MG63 (cell line): ENCODE data around the gene TTC34. TPM values are rescaled to one million over a fixed set of nuclear protein-coding genes. Genes with fewer than 3 reads are reported as not detected.

Experiments
- DNase-seq: peaks from one replicate; pipeline ENCODE4 v3.0.0-alpha.2; 2020
- H3K27me3 ChIP-seq: fragments of 250-450 bp; sonication (Bioruptor Pico); 2 replicates; pipeline ENCODE4 v1.5.1; 2020; ENCODE audit warnings: mild to moderate bottlenecking, moderate library complexity
- H3K36me3 ChIP-seq: fragments of 250-450 bp; sonication (Bioruptor Pico); 2 replicates; pipeline ENCODE4 v1.5.1; 2020; ENCODE audit warnings: mild to moderate bottlenecking, moderate library complexity
- H3K4me3 ChIP-seq: fragments of 250-450 bp; sonication (Bioruptor Pico); 2 replicates; pipeline ENCODE4 v1.5.1; 2020; ENCODE audit warnings: mild to moderate bottlenecking, moderate library complexity
- H3K9me3 ChIP-seq: fragments of 250-450 bp; sonication (Bioruptor Pico); 2 replicates; pipeline ENCODE4 v1.5.1; 2020; ENCODE audit warnings: mild to moderate bottlenecking, moderate library complexity
- total RNA-seq: library from RNA; depleted of rRNA; stranded (reverse); fragments of >200 nt; shearing (Covaris generic); gene quantifications from 2 replicates; pipeline ENCODE4 v1.2.3, GENCODE V29; 2014; ENCODE audit warnings: low replicate concordance

Gene TTC34
- total RNA-seq, 1 experiment from 2014 or later, result not detected

- H3K27me3 ChIP-seq, result no peaks in the 10 kb centered on the region
Observed at GRCh38 chr1:2796890-2797740, 4.4 kb downstream of the TTC34 start.

GRCh38 chr1:2795926-2796325, 5.6 kb downstream of the TTC34 start:
- DNase-seq, result no peak

More at GRCh38 chr1:2796890-2797740, 4.4 kb downstream of the TTC34 start:
- DNase-seq, result no peak
- no peaks in the 10 kb centered on the region for H3K36me3 ChIP-seq
- H3K9me3 ChIP-seq, result peaks cover 3% of the 10 kb centered on the region
- H3K4me3 ChIP-seq, result no peak overlapping the region

GRCh38 chr1:2791027-2791760, 10.3 kb downstream of the TTC34 start:
- no peaks in the 10 kb centered on the region for H3K36me3 ChIP-seq
- DNase-seq, result no peak
- H3K9me3 ChIP-seq, result peaks cover 3% of the 10 kb centered on the region
- H3K4me3 ChIP-seq, result no peak overlapping the region
- no peaks in the 10 kb centered on the region for H3K27me3 ChIP-seq

More at GRCh38 chr1:2795926-2796325, 5.6 kb downstream of the TTC34 start:
- Histone ChIP-seq H3K36me3 (no peaks in the 10 kb centered on the region), H3K9me3 (peaks cover 3% of the 10 kb centered on the region), H3K4me3 (no peak overlapping the region), H3K27me3 (no peaks in the 10 kb centered on the region)

DNA sequence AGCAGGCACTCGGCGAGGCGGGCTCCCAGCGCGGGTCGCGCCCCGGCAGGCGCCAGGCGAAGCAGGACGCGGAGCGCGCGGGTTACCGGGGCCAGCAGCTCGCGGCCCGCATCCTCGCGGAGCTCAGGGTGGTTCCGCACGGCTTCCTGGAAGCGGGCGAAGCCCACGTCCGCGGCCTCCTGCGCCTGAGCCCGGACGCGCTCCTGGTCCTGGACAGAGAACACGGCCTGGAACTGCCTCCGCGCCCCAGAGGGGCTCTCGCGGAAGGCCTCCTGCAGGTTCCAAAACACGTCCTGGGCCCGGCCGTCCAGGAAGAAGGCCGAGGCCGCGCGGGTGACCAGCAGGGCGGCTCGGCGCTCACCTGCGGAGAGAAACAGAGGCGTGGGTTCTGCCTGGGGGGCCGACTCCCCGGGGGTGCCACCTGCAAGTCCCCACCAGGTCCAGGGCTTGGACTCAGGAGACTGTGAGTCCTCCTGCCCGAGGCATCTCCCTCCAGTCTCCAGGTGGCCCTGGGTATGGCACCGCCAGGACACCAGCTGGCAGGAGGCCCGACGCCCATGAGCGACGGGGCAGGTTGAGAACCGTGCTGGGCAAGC, 11.4 kb downstream of the TTC34 start:
- no peaks in the 10 kb centered on the region for H3K27me3 ChIP-seq
- peaks cover 3% of the 10 kb centered on the region for H3K9me3 ChIP-seq
- H3K36me3 ChIP-seq, result no peaks in the 10 kb centered on the region
- no peak overlapping the region for H3K4me3 ChIP-seq
- DNase-seq, result no peak

GRCh38 chr1:2789164-2789985, 12.1 kb downstream of the TTC34 start:
- DNase-seq, result no peak
- H3K27me3 ChIP-seq, result no peaks in the 10 kb centered on the region
- H3K4me3 ChIP-seq, result no peak overlapping the region
- H3K9me3 ChIP-seq, result peaks cover 2% of the 10 kb centered on the region
- no peaks in the 10 kb centered on the region for H3K36me3 ChIP-seq

DNA sequence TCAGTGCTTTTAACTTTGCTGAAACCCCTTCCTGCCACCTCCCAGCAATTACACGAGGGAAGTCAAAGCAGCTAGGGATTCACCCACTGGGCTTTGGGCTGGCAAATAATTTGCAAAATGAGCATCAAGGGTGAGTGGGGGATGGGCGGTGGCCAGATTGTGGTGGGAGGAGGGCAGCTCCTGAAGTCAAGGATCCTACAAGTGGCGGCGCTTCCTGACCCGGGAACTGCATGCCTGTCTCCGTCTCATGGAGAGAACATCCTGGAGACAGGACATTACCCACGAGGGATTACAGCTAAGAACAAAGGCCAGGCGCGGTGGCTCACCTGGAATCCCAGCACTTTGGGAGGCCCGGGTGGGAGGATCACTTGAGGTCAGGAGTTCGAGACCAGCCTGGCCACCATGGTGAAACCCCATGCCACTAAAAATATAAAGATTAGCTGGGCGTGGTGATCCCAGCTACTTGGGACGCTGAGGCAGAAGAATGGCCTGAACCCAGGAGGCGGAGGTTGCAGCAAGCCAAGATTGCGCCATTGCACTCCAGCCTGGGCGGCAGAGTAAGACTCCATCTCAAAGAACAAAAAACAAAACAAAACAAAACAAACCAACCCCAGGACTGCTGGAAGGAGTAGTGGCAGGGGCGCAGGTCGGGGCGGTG, 12.9 kb downstream of the TTC34 start:
- Histone ChIP-seq H3K27me3 (no peaks in the 10 kb centered on the region), H3K4me3 (no peak overlapping the region), H3K36me3 (no peaks in the 10 kb centered on the region), H3K9me3 (no peaks in the 10 kb centered on the region)
- no peak for DNase-seq

DNA sequence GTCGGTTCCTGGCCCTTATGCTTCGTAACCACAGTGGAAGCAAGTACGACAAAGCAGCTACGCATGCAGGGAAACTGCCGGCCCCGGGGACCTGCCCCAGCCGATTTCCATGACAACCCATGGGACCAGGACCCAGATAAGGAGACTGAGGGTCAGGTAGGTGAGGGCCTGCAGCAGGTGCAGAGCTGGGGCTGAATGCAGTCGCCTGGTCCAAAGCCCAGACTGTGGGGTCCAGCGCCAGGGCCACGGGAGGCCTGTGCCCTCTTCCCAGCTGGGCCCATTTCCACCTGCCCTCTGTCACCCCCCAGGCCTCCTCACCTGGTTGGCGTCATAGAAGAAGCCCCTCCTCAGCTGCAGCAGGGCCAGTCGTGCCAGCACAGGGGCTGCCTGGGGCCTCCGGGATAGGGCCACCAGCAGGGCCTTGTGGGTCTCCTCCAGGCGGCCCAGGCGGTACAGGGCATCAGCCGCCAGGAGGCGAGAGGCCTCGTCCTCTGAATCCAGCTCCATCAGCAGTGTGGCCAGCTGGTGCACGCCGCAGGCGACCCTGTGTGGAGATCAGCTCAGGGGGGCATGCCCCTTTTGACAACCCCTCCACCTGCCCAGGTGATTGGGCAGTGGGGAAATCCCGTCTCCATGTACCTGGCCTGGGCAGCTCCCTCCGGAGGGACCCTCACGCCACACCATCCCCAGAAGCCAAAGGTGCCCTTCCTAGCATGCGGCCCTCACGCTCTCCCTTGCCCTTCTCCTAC, 14.2 kb downstream of the TTC34 start:
- H3K27me3 ChIP-seq, result no peaks in the 10 kb centered on the region
- no peaks in the 10 kb centered on the region for H3K9me3 ChIP-seq
- no peak for DNase-seq
- no peaks in the 10 kb centered on the region for H3K36me3 ChIP-seq
- no peak overlapping the region for H3K4me3 ChIP-seq

DNA sequence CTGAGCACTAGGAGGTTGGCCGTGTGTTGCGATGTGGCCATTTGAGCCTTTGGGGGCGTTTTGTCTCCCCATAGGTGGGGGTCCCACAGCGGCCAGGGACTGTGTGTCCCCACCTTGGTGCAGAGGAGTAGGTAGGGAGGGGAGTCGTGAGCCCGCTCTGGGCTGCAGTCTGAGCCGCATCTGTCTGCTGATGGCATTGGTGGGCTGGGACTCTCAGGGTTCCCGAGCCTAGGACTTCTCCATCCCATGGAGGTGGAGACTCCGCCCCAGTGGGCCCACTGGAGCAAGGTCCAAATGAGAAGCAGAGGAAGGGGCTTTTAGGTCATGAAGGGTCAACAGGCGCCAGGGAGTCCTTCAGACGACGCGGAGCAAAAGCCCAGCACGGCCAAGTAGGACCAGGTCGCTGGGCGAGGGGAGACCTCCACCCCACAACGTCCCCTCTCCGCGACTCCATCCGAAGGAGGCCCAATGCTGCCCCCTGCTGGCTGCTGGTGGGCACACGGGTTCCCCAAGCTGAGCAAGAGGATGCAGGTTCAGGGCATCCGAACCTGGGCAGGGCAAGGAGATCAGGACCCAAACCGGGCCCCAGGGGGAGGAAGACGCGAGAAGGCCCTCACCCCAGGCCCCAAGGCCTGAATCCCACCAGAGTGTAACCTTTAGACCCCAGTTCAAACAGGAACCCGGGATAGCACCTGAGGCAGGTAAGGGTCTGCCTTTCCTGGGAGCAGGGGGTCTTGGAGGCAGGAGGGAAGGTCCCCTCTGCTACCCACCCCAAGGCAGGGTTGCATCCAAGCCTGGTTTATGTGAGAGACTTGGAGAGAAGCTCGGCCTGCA, 14.9 kb downstream of the TTC34 start:
- Histone ChIP-seq H3K27me3 (no peaks in the 10 kb centered on the region), H3K36me3 (no peaks in the 10 kb centered on the region), H3K4me3 (no peak overlapping the region), H3K9me3 (peaks cover 3% of the 10 kb centered on the region; the same call in 1 of the 2 replicates)
- DNase-seq, result no peak

DNA sequence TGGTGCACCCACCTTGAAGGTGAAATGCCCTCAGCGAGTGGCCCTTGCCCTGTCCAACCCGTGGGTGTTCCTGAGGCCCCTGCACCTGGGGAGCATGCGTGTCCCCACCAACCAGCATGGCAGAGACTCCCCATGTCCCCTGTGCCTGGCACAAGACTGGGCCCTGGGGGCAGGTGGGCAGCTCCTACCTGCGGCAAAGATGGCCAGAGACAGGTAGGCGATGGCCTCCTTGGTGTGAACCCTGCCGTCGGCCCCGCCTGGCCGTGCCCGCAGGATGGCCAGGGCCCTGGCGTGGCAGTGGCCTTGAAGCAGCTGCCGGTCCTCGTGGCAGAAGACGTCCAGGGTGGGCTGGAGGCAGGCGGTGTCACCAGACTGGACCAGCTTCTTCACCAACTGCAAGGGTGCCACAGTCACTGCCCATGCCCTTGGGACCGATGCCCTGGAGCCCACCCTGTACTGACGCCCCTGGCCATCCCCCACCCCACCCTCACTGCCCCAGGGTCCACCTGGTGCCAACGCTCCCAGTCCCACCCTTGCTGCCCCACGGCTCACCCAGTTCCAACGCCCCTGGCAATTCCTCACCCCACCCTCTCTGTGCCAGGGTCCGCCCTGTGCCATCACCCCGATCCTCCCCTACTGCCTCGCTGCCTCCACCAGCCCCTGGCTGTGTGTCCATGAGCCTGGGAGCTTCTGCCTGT, 15.7 kb downstream of the TTC34 start:
- H3K9me3 ChIP-seq, result peaks cover 5% of the 10 kb centered on the region; the same call in 1 of the 2 replicates
- no peaks in the 10 kb centered on the region for H3K36me3 ChIP-seq
- no peak for DNase-seq
- no peaks in the 10 kb centered on the region for H3K27me3 ChIP-seq
- no peak overlapping the region for H3K4me3 ChIP-seq

- no peak for DNase-seq
- H3K36me3 ChIP-seq, result no peaks in the 10 kb centered on the region
- H3K4me3 ChIP-seq, result no peak overlapping the region
- H3K27me3 ChIP-seq, result no peaks in the 10 kb centered on the region
- peaks cover 5% of the 10 kb centered on the region; the same call in 1 of the 2 replicates for H3K9me3 ChIP-seq
Observed at GRCh38 chr1:2784854-2785630, 16.5 kb downstream of the TTC34 start.

DNA sequence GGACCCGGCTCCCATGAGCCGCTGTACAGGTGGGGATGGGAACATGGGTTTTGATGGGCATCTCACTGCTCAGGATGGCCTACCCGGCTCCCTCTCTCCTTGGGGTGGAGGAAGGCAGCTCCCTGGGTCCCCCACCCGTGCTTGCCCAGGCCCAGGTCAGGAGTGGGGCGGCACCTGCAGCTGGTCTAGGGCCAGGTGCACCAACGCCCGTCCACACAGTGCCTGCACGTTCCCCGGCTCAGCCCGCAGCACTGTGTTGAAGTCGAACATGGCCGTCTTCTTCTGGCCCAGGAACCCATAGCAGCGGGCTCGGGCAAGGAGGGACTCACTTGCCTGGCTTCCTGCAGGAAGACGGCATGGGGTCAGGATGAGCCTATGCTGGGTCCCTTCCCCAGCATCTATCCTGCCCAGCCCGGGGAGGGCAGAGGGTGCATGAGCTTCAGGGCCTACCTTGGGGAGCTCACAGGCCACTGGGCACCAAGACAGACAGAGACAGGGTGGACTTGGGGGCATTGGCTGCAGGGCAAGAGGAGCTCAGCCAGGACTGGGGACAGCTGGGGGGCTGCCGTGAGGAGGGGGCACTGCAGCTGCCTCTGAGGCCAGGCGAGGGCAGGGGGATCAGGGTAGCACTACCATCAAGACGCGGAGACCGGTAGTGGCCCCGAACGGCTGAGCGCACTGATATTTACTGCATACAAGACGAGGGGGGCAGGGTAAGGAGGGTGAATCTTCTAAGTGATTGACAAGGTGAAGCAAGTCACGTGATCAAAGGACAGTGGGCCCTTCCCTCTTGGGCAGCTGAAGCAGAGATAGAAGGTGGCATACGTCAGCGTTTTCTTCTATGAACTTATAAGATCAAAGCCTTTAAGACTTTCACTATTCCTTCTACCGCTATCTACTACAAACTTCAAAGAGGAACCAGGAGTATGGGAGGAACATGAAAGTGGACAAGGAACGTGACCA, 17.8 kb downstream of the TTC34 start:
- peaks cover 3% of the 10 kb centered on the region; the same call in 1 of the 2 replicates for H3K27me3 ChIP-seq
- peaks cover 5% of the 10 kb centered on the region; the same call in 1 of the 2 replicates for H3K9me3 ChIP-seq
- DNase-seq, result no peak
- H3K36me3 ChIP-seq, result no peaks in the 10 kb centered on the region
- no peak overlapping the region for H3K4me3 ChIP-seq

- peaks cover 5% of the 10 kb centered on the region; the same call in 1 of the 2 replicates for H3K9me3 ChIP-seq
- H3K36me3 ChIP-seq, result no peaks in the 10 kb centered on the region
- H3K27me3 ChIP-seq, result peaks cover 4% of the 10 kb centered on the region; the same call in 1 of the 2 replicates
- no peak overlapping the region for H3K4me3 ChIP-seq
- DNase-seq, result no peak
Observed at GRCh38 chr1:2783069-2783434, 18.4 kb downstream of the TTC34 start.
